ENCODE data around the gene RPS14. TPM values are rescaled to one million over a fixed set of nuclear protein-coding genes. Genes with fewer than 3 reads are reported as not detected.

RPS14 gene
- total and polyA plus RNA-seq, 2 of the 4 experiments (the other 2 are of a cell fraction) = 6,296 to 7,310 TPM

DNA sequence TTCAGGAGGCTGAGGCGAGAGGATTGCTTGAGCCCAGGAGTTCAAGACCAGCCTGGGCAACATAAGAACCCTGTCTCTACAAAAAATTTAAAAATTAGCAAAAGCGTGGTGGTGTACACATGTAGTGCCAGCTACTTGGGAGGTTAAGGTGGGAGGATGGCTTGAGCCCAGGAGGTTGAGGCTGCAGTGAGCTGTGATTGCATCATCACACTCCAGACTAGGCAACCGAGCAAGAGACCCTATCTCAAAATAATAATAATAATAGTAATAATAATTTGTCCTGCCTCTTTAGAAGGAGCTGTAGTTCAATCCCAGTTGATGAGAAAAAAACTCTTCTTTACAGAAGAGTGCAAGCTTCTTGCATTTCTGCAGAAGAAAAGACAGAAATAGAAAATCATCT, 26.8 kb downstream of the RPS14 start:
- Histone ChIP-seq H2BK5ac (ENCODE audit: low read depth, low read length, poor library complexity, severe bottlenecking) (no peak overlapping the region), H3K23ac (ENCODE audit: low read depth, low read length) (no peak overlapping the region), H3K4me1 (ENCODE audit: control insufficient read depth, insufficient read depth, low read length) (no peaks in the 10 kb centered on the region), H4K20me1 (ENCODE audit: insufficient read depth, low read length) (no peaks in the 10 kb centered on the region), H3K14ac (replicated peaks; ENCODE audit: low read depth, low read length) (no peak overlapping the region), H3K18ac (ENCODE audit: low read depth, low read length) (no peak overlapping the region), H2BK15ac (ENCODE audit: low read depth, low read length) (no peak overlapping the region), H2AK9ac (replicated peaks; ENCODE audit: low read depth, low read length, poor library complexity) (no peak overlapping the region), H2AK5ac (ENCODE audit: low read depth, low read length) (no peak overlapping the region), H4K5ac (ENCODE audit: low read depth, low read length) (no peak overlapping the region), H3K27ac (ENCODE audit: insufficient read depth, low read length) (no peak overlapping the region), H3K9me1 (ENCODE audit: insufficient read depth, low read length) (no peaks in the 10 kb centered on the region), H3K9me3 (ENCODE audit: control insufficient read depth, insufficient read depth, low read length) (no peaks in the 10 kb centered on the region), H3K79me1 (ENCODE audit: low read depth in 1 of 2, low read length in 2 of 2) (no peaks in the 10 kb centered on the region), H4K8ac (ENCODE audit: low read depth in 2 of 2, low read length in 2 of 2) (no peak overlapping the region), H4K91ac (ENCODE audit: insufficient read depth, low read depth, low read length) (no peak overlapping the region), H2BK120ac (ENCODE audit: low read depth, low read length) (no peak overlapping the region), H3K9ac (ENCODE audit: low read depth, low read length) (no peak overlapping the region), H2BK20ac (ENCODE audit: low read depth, low read length) (no peak overlapping the region), H3K27me3 (ENCODE audit: control insufficient read depth, insufficient read depth, low read length) (no peaks in the 10 kb centered on the region), H3K56ac (ENCODE audit: extremely low read depth, insufficient read depth, low read length) (no peak overlapping the region), H3K4me3 (ENCODE audit: insufficient read depth, low read depth, low read length) (no peak overlapping the region), H3K4ac (ENCODE audit: low read depth, low read length) (no peak overlapping the region), H2AFZ (replicated peaks; ENCODE audit: low read length, poor library complexity) (no peak overlapping the region), H3K36me3 (ENCODE audit: control insufficient read depth, insufficient read depth, low read length) (no peaks in the 10 kb centered on the region), H3K4me2 (ENCODE audit: low read depth, low read length) (no peak overlapping the region)
- BruUV-seq (replicated peaks) = no TSS peak
- DNase-seq = no peak
- dilution Hi-C loops (cut with HindIII; ENCODE audit: low sequenced_read_pairs, unreplicated experiment) (no loop called here), in situ Hi-C loops (cut with MboI; ENCODE audit: low sequenced_read_pairs) (no loop called here), intact Hi-C loops (cut with micrococcal nuclease) (no loop called here)
- no CpG with 5 or more reads among the region's 3 CpGs for WGBS, 2 experiments (ENCODE audit: extremely low coverage in 2 of 2, insufficient read length in 1 of 2)
- ATAC-seq (ENCODE audit: low read depth) = no peak
- POLR2A ChIA-PET (ENCODE audit: unreplicated experiment) = no interaction called here
- CTCF ChIA-PET = interaction anchor here (0.6 kb wide), 1 partner anchor 18 kb away, joined by 3 read pairs; no protein-coding TSS in a partner anchor
- TF ChIP-seq CEBPB (IDR thresholded peaks at IDR 0.05; ENCODE audit: low read depth, low read length) = peak; percentile 48
- no peak for TF ChIP-seq FOS (IDR thresholded peaks at IDR 0.05; ENCODE audit: low read depth, low read length)
